GM12891 (cell line): ENCODE results near the gene MCM3AP.
"Not testable (repeated sequence)": the region's sequence is repeated elsewhere in the genome, so short reads cannot be mapped to it uniquely, and the experiment has no call there.

ENCODE experiments used
- DNase-seq: peaks from one replicate; pipeline ENCODE4 v3.0.0; 2011; ENCODE audit warnings: low spot score; ENCODE audit not compliant: insufficient read length
- FAIRE-seq: peaks from 2 replicates; lab custom pipeline; 2011; peaks lifted over from hg19 to GRCh38; lab: Jason Lieb, UNC
- PAX5 ChIP-seq: IDR thresholded peaks from 2 replicates; pipeline ENCODE4 v1.6.1; 2011; ENCODE audit warnings: low read length, moderate library complexity, mild to moderate bottlenecking; ENCODE audit not compliant: insufficient read depth, severe bottlenecking
- POLR2A ChIP-seq: IDR thresholded peaks from 2 replicates; pipeline ENCODE4 v1.6.1; 2011; ENCODE audit warnings: low read depth, low read length, control low read depth
- POLR2AphosphoS5 ChIP-seq: IDR thresholded peaks from 2 replicates; pipeline ENCODE4 v1.6.1; 2011; ENCODE audit warnings: low read depth, low read length, control low read depth
- POU2F2 ChIP-seq: IDR thresholded peaks from 2 replicates; pipeline ENCODE4 v1.6.1; 2011; ENCODE audit warnings: low read depth, mild to moderate bottlenecking, control low read depth, low read length, moderate library complexity
- SPI1 ChIP-seq: IDR thresholded peaks from 2 replicates; pipeline ENCODE4 v1.6.1; 2011; ENCODE audit warnings: low read depth, low read length, control low read depth
- TAF1 ChIP-seq: IDR thresholded peaks from 2 replicates; pipeline ENCODE4 v1.6.1; 2011; ENCODE audit warnings: low read depth, low read length, control low read depth

The MCM3AP gene

DNA sequence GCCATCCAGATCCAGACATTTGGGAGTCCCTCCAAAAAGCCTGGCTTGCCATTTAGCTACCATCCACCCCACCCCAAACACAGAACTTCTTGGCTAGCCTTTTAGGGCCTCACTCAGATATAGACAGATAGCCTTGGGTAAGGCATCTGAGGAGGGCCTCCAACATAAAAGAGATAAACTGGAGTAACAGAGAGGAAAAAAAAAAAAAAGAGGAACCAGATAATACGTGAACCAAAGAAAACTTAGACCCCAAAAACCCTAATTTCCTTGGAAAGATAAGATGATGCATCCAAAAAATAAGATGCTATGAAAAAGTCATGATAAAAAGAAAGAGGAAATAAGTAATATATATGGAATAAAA is 37.0 kb downstream of the MCM3AP start:
- DNase-seq: no peak
- FAIRE-seq: no peak
- no peak for TF ChIP-seq TAF1
- TF ChIP-seq PAX5: no peak
- no peak for TF ChIP-seq POLR2AphosphoS5
- no peak for TF ChIP-seq SPI1
- no peak for TF ChIP-seq POLR2A
- TF ChIP-seq POU2F2: no peak

DNA sequence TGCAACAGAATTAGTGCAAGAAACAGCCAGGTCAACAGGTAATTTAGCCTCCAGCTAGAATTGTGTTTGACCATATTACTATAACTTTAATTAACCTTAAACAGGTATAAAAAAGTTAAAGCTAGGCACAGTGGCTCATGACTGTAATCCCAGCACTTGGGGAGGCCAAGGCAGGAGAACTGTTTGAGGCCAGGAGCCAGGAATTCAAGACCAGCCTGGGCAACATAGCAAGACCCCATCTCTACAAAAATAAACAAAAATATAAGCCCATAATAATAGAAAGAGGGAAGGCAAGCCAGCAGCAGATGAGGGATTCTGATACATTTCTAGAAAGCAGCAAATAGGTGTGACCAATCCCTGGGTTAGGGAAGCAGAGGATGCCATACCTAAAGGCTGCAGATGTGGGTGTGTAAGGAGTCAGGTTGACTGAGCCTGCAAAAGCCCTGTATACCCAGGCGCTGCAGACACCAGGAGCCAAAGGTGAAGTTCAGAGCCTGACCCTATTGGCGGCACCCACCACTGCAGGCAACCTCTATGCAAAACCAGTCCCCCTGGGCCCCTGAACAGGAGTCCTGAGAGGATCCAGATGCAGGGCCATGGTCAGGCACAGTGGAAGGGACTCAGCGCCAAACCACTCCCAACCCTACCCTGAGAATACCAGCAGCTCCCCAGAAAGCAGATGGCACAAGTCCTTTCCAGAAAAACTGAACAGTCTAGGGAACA is 37.6 kb downstream of the MCM3AP start:
- FAIRE-seq: no peak
- no peak for TF ChIP-seq SPI1
- TF ChIP-seq POU2F2: no peak
- no peak for TF ChIP-seq POLR2AphosphoS5
- no peak for TF ChIP-seq POLR2A
- TF ChIP-seq TAF1: no peak
- DNase-seq: no peak

DNA sequence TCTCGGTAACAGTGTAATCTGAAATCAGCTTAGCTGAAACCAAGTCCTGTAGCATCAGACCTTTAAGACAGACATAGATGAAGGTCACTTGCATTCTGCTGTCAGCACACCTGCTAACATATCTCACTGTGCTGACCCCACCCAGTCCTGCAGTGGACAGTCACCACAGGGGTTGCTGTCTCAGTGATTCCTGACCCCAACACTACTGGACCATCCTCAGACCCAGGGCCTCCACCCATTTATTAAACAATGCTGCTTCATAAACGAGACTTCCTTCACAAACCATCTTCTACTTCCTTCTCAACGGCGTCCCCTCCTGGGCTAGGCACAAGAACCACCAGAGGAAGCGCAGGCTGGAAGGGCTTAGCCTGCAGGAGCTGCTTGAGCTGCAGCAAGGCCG is 39.1 kb downstream of the MCM3AP start:
- FAIRE-seq: peak; percentile 41
- DNase-seq: no peak
- no peak for TF ChIP-seq PAX5
- no peak for TF ChIP-seq POLR2AphosphoS5
- no peak for TF ChIP-seq POU2F2
- no peak for TF ChIP-seq POLR2A
- no peak for TF ChIP-seq TAF1
- TF ChIP-seq SPI1: no peak

DNA sequence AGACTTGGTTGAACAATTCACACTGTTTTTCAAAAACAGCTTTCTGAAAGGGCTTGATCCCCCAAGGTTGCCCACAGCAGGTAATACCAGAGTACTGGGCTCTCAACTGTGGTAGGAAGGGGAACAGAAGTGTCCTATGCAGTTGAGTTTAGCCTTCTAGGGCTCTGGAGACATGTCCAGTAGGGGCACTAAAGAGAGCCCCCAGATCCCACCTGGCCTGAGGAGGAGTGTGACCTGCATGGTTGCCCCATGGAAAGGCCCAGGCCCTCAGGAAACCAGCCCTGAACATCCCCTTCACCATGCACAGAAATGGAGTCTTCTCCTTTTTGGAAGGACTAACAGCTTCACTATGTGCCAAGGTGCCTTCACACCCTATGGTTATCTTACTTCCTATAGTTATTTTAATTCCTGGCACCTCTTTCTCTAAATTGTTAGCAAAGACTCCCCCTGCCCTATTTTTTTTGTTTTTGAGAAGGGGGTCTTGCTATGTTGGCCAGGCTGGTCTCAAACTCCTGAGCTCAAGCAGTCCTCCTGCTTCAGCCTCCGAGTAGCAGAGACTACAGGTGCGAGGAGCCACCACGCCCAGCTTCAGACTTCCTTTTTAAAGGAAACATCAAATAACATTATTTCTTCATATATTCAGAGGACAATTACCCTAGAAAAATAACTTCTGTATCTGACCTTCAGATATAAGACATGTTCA is 40.0 kb downstream of the MCM3AP start:
- DNase-seq: no peak
- TF ChIP-seq SPI1: no peak
- no peak for TF ChIP-seq POLR2A
- TF ChIP-seq POU2F2: no peak
- TF ChIP-seq POLR2AphosphoS5: no peak
- TF ChIP-seq TAF1: no peak
- TF ChIP-seq PAX5: no peak
- FAIRE-seq: no peak

DNA sequence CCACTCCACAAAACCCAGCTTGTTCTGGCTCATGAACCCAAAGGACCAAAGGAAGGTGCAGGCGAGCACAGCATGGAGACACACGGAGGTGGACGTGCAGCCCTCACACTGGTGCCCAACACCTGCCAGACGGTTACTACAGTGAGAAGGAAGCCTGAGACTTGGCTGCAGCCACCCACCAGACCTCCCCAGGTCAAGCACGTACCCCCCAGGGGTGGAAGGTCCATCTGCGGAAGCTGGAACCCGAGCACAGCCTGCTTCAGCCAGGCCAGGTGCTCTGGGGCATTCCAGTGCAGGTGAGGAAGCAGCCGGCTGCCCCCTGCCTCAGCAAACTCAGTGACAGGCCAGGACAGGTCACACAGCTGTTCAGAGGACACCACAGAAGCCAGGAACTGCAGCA is 40.8 kb downstream of the MCM3AP start:
- DNase-seq (no peak), FAIRE-seq (no peak)
- no peak for TF ChIP-seq SPI1
- no peak for TF ChIP-seq PAX5
- TF ChIP-seq POLR2A: no peak
- no peak for TF ChIP-seq POU2F2
- TF ChIP-seq POLR2AphosphoS5: no peak
- no peak for TF ChIP-seq TAF1

DNA sequence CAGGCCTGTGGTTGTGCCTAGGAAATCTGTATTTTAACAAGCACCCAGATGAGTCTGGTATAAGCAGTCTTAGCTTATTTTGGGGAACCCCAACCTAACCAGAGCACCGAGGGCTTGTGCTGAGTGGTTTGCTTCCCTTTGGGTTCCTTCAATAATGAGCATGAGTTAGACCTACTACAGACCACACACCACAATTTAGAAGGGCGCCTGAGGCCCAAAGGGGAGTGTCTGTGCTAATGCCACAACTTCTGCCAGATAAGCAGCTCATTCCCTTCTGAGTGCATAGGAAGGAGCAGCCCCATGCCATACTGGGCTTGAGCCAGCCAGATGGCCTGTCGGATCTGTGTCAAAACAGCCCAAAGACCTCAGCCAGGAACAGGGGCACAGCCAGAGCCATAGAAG is 41.5 kb downstream of the MCM3AP start:
- FAIRE-seq: no peak
- TF ChIP-seq PAX5 (no peak), TAF1 (no peak), SPI1 (no peak), POLR2AphosphoS5 (no peak), POLR2A (no peak), POU2F2 (no peak)
- no peak for DNase-seq

DNA sequence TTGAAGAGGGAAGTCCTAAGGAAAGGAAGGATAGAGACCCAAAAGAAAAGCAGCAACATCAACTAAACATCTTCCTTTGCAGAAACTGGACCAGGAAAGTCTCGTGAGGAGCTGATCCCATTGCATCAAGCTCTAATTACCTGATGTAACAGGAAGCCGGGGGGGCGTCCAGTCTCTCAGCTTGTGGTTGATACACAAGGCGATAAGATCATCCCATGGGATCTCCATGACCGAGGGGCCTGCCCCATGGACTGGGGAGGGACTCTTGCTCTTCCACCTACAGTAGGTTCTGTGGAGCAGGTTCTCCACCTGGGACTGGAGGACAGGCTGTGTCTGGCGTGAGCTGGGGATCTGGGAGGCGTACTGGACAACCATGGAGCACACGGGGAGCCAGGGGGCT is 42.1 kb downstream of the MCM3AP start:
- no peak for FAIRE-seq

DNA sequence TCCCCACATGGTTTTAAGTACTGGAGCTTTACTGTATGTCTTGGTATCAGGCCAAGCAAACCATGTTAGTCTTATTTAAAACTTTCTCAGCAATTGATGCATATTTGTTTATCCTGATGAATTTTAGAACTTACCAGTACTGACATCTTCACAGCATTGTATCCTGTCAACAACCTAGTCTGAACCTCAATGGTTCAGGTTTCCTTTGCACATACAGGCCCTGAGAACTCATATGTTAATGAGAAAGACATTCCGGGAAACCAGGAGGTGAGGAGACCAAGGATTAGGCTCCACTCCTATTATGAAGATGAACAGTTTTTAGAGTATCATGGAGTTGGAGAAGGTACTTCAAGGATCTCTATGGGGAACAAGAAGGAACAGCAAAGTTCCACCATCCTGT is 43.8 kb downstream of the MCM3AP start:
- not testable (repeated sequence) for FAIRE-seq, DNase-seq

More for the DNA sequence above, 42.1 kb downstream of the MCM3AP start:
- no peak for TF ChIP-seq TAF1
- no peak for TF ChIP-seq POU2F2
- no peak for TF ChIP-seq PAX5
- TF ChIP-seq POLR2A: no peak
- TF ChIP-seq SPI1: no peak
- no peak for TF ChIP-seq POLR2AphosphoS5
- DNase-seq: no peak

DNA sequence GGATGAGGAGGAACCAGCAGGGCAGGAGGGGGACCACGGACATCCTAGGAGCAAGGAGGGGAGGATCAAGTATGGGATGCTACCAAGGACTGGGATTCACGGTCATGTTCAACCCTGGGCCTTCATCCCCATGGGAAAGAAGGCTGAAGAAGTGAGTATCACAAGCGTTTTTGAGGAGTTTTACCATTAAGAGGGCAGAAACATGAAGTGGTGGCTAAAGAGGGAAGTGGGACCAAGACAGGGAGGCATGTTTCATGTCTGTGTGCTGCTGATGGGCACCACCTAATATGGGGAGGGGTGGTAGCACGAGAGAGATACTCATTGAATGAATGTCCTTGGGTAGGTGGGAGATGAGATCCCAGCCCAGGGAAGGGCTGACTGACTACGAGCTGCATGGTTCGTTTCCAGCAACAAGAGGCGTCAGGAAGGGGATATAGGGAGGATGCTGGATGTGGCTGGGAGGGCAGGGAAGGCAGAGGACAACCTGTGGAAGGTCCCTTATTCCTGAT is 45.5 kb downstream of the MCM3AP start:
- TF ChIP-seq POLR2AphosphoS5 (no peak), POLR2A (no peak), TAF1 (no peak), POU2F2 (no peak), PAX5 (no peak), SPI1 (no peak)
- FAIRE-seq (peak; percentile 9), DNase-seq (no peak)

DNA sequence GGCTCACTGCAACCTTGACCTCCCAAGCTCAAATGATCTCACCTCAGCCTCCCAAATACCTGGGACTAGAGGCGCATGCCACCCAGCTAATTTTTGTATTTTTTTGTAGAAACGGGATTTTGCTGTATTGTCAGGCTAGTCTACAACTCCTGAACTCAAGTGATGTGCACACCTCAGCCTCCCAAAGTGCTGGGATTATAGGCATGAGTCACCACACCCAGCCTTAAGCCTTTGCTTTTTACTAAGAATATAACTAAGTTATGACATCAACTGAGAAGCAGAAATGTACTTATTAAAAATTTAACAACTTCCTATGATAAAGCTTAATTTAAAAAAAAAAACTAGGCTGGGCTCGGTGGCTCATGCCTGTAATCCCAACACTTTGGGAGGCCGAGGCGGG is 47.9 kb downstream of the MCM3AP start:
- TF ChIP-seq SPI1 (no peak), POLR2A (no peak), TAF1 (no peak), POU2F2 (no peak), PAX5 (no peak)
- DNase-seq (no peak), FAIRE-seq (no peak)

DNA sequence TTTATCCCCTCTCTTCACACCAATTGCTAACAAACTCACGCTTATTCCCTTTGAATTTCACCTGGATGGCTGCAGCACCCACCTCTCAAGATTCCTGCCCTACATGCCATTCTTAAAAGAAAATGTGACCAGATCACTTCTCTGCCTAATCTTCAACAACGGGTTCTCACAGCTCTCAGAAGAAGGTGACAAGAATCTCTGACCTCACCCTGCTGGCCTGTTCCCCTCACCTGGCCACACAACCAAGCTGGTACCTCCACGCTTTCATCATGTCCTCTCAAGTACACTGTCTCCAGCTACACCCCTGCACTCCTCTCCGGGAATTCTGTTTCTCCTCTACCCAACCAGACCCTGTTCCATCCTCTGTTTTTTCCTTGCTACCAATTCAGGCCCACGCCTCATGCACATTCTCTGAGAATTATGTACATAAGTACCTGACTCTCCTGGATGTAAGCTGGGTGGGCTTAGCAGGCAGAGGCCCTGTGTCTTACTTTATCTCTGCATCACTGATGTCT is 50.9 kb downstream of the MCM3AP start:
- FAIRE-seq: no peak

More for the DNA sequence above, 50.9 kb downstream of the MCM3AP start:
- TF ChIP-seq SPI1 (no peak), POU2F2 (no peak), POLR2AphosphoS5 (no peak), POLR2A (no peak), TAF1 (no peak), PAX5 (no peak)
- DNase-seq: no peak
